ENCODE data around the gene RGS10. TPM values are rescaled to one million over a fixed set of nuclear protein-coding genes. Genes with fewer than 3 reads are reported as not detected.
A peak's percentile ranks its signal among the peaks of the same experiment; 100 is the strongest.

RGS10 gene
- total and polyA plus RNA-seq, 10 of the 15 experiments (the other 5 are each of a cell fraction or from before 2014, with no cell fraction given) = 72.8 to 193 (median 127) TPM

- TF ChIP-seq E2F8 (IDR thresholded peaks at IDR 0.05; ENCODE audit: low read depth, partially characterized antibody) (no peak), ZBTB4 (CRISPR knock-in tag; IDR thresholded peaks at IDR 0.05) (no peak), RUNX3 (IDR thresholded peaks at IDR 0.05; ENCODE audit: low read length) (peak; percentile 89), IRF4 (IDR thresholded peaks at IDR 0.05; ENCODE audit: low read depth, low read length) (peak; percentile 38; the same call in 1 of the 2 replicates), STAT1 (conservative IDR thresholded peaks at IDR 0.05) (no peak), MXI1 (IDR thresholded peaks at IDR 0.05; ENCODE audit: low read depth, low read length) (no peak), STAT3 (IDR thresholded peaks at IDR 0.05; ENCODE audit: low read depth, low read length) (no peak), ZNF622 (IDR thresholded peaks at IDR 0.05) (no peak), BRCA1 (IDR thresholded peaks at IDR 0.05; ENCODE audit: low read depth, low read length) (no peak), NRF1 (conservative IDR thresholded peaks at IDR 0.05; ENCODE audit: low read depth, low read length) (no peak), KLF5 (IDR thresholded peaks at IDR 0.05; ENCODE audit: partially characterized antibody) (no peak), ZNF687 (IDR thresholded peaks at IDR 0.05) (no peak), TARDBP (IDR thresholded peaks at IDR 0.05; ENCODE audit: borderline replicate concordance) (no peak; the same call in 1 of the 2 replicates), MEF2B (IDR thresholded peaks at IDR 0.05; ENCODE audit: partially characterized antibody, poor library complexity, severe bottlenecking) (peak; percentile 55), SP1 (IDR thresholded peaks at IDR 0.05; ENCODE audit: low read depth, low read length) (no peak), MTA3 (IDR thresholded peaks at IDR 0.05; ENCODE audit: borderline replicate concordance, low read length) (0 out of 2 replicates have a peak, but pooled peaks have one; percentile 24), YBX1 (IDR thresholded peaks at IDR 0.05) (no peak)
- TF ChIP-seq, protein P1, sequence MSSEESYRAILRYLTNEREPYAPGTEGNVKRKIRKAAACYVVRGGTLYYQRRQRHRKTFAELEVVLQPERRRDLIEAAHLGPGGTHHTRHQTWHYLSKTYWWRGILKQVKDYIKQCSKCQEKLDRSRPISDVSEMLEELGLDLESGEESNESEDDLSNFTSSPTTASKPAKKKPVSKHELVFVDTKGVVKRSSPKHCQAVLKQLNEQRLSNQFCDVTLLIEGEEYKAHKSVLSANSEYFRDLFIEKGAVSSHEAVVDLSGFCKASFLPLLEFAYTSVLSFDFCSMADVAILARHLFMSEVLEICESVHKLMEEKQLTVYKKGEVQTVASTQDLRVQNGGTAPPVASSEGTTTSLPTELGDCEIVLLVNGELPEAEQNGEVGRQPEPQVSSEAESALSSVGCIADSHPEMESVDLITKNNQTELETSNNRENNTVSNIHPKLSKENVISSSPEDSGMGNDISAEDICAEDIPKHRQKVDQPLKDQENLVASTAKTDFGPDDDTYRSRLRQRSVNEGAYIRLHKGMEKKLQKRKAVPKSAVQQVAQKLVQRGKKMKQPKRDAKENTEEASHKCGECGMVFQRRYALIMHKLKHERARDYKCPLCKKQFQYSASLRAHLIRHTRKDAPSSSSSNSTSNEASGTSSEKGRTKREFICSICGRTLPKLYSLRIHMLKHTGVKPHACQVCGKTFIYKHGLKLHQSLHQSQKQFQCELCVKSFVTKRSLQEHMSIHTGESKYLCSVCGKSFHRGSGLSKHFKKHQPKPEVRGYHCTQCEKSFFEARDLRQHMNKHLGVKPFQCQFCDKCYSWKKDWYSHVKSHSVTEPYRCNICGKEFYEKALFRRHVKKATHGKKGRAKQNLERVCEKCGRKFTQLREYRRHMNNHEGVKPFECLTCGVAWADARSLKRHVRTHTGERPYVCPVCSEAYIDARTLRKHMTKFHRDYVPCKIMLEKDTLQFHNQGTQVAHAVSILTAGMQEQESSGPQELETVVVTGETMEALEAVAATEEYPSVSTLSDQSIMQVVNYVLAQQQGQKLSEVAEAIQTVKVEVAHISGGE (CRISPR knock-in tag; IDR thresholded peaks at IDR 0.05) = no peak
These were observed 65.1 kb downstream of the RGS10 start (continued) for GRCh38 chr10:119477444-119477843.
